Stimulated activated CD4-positive, alpha-beta T cell treated with anti-CD3 and anti-CD28 coated beads, TNF-alpha, amount 100 ng/mL, for 4 hours (primary cell): ENCODE data around the gene TBC1D4.
"Not testable (repeated sequence)": the region's sequence is repeated elsewhere in the genome, so short reads cannot be mapped to it uniquely, and the experiment has no call there.

ENCODE experiments used
- DNase-seq, 3 experiments: peaks; one replicate each; pipeline ENCODE4 v3.0.0-alpha.2; 2020; ENCODE audit warnings: low read depth in 3 of 3

The TBC1D4 gene

GRCh38 chr13:75363371-75363770 lies 118.6 kb downstream of the TBC1D4 start:
- DNase-seq = no peak

- DNase-seq = no peak
Observed at GRCh38 chr13:75362026-75362425, 119.9 kb downstream of the TBC1D4 start.

GRCh38 chr13:75360170-75360569 lies 121.8 kb downstream of the TBC1D4 start:
- DNase-seq = no peak

GRCh38 chr13:75359266-75359665 lies 122.7 kb downstream of the TBC1D4 start:
- DNase-seq = no peak

- DNase-seq = peak; percentile 13 to 29 (median 19)
Observed at GRCh38 chr13:75357576-75358289, 124.2 kb downstream of the TBC1D4 start.

GRCh38 chr13:75356421-75356820 lies 125.5 kb downstream of the TBC1D4 start:
- DNase-seq = no peak

- DNase-seq = no peak
Observed at GRCh38 chr13:75355609-75356008, 126.4 kb downstream of the TBC1D4 start.

- no peak for DNase-seq
Observed at GRCh38 chr13:75353781-75354193, 128.2 kb downstream of the TBC1D4 start.

GRCh38 chr13:75352641-75353327 lies 129.2 kb downstream of the TBC1D4 start:
- DNase-seq = no peak

GRCh38 chr13:75351538-75351937 lies 130.4 kb downstream of the TBC1D4 start:
- not testable (repeated sequence) for DNase-seq

- no peak for DNase-seq
Observed at GRCh38 chr13:75347925-75348324, 134.0 kb downstream of the TBC1D4 start.

- DNase-seq = no peak
Observed at GRCh38 chr13:75347457-75347856, 134.5 kb downstream of the TBC1D4 start.

- no peak for DNase-seq
Observed at GRCh38 chr13:75345193-75345592, 136.8 kb downstream of the TBC1D4 start.

- no peak for DNase-seq
Observed at GRCh38 chr13:75341028-75341427, 140.9 kb downstream of the TBC1D4 start.

GRCh38 chr13:75339635-75340374 lies 142.2 kb downstream of the TBC1D4 start:
- DNase-seq = no peak

- DNase-seq = no peak
Observed at GRCh38 chr13:75334634-75335447, 147.1 kb downstream of the TBC1D4 start.

GRCh38 chr13:75333103-75333502 lies 148.9 kb downstream of the TBC1D4 start:
- no peak for DNase-seq

- DNase-seq = no peak
Observed at GRCh38 chr13:75331792-75332349, 150.1 kb downstream of the TBC1D4 start.

GRCh38 chr13:75330770-75331169 lies 151.2 kb downstream of the TBC1D4 start:
- no peak for DNase-seq

GRCh38 chr13:75329723-75330122 lies 152.2 kb downstream of the TBC1D4 start:
- DNase-seq = no peak

- DNase-seq = no peak
Observed at GRCh38 chr13:75329097-75329496, 152.9 kb downstream of the TBC1D4 start.

- DNase-seq = no peak
Observed at GRCh38 chr13:75327135-75327510, 154.8 kb downstream of the TBC1D4 start.
